ENCODE measurements around the gene ATP6V0C.

GRCh38 chr16:2464333-2464732 is 49.4 kb upstream of the ATP6V0C start:
- TF ChIP-seq CTCF (IDR thresholded peaks at IDR 0.05), result no peak
- no peak for TF ChIP-seq POLR2A (IDR thresholded peaks at IDR 0.05)
- TF ChIP-seq POLR2AphosphoS5 (IDR thresholded peaks at IDR 0.05), result no peak

All from prostate gland (tissue), 2 donors.